HG03521 (cell line): ENCODE results near the gene BAD.

Experiments used
- ATAC-seq: cut with Tn5 transposase; IDR thresholded peaks from one replicate; pipeline ENCODE4 v1.9.1; 2021; ENCODE audit warnings: mild to moderate bottlenecking, moderate library complexity; ENCODE audit not compliant: unreplicated experiment

Gene BAD

DNA sequence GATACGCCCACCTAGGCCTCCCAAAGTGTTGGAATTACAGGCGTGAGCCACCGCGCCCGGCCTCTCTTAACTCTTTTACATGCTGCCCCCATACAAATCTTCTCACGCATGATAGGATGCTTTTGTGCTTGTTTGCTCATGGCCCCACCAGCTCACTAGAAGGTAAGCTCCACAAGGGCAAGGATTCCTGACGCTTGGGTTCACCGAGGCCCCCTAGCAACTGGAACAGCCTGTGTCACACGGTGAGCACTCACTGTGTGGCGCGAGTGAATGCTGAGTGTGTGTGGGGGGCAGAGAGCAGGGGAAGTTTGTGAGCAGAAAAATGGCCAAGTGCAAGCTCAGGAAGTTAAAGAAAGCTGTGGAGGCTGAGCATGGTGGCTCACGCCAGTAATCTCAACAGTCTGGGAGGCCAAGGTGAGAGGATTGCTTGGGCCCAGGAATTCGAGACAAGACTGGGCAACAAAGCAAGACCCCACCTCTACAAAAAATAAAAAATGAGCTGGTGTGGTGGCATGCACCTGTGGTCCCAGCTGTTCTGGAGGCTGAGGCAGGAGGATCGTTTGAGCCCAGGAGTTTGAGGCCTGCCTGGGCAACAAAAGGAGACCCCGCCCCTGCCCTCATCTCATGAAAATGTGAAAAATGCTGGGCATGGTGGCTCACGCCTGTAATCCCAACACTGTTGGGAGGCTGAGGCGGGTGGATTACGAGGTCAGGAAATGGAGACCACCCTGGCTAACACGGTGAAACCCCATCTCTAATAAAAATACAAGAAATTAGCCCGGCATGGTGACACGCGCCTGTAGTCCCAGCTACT, 2.3 kb downstream of the BAD start:
- ATAC-seq: no peak

DNA sequence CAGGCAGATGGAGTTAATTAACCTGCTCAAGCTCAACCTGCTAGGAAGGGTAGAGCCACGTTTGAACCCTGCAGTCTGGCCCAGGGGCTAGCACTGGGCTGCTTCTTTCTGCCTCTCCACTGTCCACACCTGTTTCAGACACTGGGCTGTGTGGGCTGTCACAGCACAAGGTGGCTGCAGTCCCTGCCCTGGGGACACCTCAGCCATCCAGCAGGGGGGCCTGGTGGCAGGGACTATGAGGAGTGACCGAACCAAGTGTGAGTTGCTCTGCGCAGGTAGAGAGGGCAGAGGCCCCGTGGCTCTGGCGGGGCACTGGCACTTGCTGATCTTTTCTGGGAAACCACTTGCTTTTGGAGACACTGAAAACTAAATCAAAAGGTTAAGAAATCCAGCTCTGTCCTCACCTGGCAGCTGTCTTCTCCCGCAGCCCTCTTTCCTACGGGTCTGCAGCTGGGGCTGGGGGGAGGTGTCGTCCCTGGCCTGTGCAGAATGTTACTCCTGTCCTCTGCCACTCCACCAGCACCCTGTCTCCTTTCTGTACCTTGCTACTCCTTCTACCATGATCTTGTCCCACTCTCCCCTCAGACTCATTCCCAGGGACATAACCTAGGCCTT, 5.8 kb downstream of the BAD start:
- ATAC-seq: no peak

DNA sequence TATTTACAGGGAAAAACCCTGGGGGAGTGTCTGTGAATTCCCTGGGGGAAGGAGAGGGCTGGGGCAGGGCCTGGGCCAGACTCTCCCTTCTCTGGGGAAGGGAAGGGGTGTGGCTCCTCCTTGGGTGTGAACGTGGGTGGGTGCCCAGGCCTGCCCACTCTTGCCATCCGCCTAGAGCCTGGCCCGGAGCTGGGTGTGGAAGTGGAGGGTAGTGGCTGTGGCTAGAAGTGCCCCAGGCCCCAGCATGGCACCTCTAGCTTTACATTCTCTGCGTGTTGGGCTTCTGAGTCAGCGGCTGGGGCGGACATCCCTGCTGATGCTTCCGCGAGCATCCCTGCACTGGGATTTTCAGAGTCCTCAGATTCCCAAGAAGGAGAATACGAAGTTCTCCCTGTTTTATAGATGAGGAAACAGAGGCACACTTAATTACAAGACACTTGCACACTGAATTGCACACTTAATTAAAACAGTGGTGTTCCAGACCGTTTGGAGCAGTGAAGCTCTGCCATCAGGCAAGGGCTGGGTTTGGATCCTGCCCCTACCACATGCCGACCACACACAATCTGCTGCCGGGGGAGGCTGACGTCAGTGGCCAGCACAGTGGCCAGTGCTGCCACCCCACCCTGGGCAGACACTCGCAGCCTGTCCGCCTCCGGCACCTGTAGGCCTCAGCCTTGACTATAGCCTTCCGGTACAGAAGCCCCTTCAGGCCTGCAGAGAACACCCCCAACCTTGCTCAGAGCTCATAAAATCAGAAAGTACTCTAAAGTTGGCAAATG, 7.6 kb downstream of the BAD start:
- ATAC-seq: no peak

DNA sequence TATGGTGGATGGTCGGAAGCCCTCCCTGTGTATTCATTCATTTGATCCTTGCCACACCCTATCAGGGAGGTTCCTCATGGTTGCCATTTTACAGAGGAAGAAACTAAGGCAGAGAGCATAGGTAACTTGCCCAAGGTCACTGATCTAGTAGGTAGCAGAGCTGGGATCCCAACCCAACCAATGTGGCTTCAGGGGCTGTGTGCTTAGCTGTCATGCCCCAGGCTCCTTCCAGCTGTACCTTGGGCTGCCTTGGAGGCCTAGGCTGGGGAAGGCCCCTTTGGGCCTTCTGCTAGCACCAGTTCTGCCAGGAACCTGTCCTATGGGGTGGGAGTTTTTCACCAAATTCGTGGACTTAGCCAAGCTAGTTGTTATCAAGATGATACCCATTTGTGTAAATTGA, 8.6 kb downstream of the BAD start:
- ATAC-seq: no peak

DNA sequence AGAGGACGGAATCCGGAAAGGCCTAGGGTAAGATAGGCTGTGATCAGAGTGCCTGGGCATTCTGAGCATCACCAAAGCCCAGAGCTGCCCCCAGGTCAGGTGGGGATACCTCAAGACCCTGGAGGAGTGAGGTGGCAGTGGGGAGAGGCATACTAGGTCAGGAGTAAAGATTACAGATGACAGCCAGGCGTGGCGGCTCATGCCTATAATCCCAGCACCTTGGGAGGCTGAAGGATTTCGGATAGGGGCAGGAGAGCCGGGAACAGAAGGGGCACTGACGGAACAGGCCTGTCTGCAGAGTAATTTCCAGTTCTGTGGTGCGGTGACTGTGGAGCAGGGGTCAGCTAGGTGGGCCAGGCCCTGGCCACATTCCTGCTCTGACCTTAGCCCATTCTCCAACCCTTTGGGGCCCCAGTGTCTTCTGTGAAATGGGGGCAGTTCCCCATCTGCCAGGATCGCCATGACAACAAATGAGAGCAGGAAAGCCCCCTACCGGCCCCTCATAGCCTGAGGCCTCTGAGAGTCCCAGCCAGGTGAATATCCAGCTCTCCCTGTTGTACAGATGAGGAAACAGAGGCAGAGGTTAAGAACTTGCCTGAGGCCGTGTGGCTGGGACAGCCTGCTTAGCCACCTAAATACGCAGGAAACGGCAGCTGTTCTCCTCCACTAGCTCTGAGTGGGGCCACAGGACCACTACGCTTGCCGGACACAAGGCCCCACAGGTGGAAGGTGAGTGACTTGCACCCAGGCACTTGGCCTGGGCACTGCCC, 9.2 kb downstream of the BAD start:
- ATAC-seq: no peak

DNA sequence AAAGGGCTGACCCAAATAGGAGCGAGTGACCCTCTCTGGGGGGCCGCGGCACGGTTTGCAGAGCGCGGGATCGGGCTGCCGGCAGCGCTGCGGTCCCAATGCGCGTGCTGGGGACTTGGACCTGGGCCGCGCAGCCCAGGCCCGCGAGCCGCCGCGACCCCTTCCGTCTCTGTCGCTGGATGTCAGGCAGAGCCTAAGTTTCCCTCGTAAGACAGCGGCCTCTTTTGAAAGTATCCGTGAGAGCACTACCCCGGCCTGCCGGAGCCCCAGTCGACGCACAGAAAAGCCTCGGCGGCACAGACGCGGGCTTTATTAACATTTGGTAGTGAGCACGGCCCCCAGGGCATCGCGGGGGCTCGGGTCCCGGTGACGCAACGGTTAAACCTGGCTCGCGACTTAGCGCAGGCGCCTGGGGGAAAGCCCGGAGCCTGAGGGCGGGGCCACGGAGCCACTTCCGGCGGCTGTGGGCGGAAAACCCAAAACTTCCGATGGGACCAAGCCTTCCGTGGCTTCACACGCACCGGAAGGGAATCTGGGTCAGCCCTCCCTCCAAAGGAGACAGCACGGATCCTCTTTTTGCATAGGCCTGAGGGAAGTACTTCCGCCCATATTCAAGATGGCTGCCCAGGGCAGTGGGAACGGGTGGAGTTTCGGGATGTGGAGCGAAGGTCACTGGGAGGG, 14.8 kb downstream of the BAD start:
- ATAC-seq: peak; percentile 58

DNA sequence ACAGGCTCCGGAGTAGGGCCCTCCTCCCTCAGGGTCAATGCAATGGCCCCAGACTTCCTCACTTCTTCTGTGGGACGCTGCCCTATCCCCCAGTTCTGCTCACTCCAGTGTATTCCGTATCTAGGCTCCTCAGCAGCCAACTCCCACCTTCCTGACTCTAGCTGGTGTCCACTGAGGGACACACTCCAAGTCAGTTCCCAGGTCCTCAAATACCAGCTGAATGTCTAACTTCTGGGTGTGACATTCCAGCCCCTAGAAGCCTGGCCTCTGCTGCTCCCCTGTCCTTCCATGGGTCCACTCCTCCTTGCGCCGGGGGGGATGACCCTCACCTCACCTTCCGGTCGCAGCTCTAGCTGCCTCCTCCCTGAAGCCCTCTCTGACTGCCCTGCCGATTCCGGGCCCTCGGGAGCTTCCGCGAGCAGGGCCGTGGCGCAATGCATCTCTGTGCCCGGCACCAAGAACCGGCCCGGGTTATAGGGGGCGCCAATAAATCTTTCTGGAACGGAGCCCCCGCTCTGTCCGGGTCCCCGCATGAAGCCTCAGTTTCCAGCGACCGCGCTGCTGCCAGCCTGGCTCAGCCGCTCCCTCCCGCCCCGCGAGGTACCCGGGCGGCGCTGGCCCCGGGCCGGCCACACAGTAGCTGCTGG, 15.4 kb downstream of the BAD start:
- peak; percentile 7 for ATAC-seq

DNA sequence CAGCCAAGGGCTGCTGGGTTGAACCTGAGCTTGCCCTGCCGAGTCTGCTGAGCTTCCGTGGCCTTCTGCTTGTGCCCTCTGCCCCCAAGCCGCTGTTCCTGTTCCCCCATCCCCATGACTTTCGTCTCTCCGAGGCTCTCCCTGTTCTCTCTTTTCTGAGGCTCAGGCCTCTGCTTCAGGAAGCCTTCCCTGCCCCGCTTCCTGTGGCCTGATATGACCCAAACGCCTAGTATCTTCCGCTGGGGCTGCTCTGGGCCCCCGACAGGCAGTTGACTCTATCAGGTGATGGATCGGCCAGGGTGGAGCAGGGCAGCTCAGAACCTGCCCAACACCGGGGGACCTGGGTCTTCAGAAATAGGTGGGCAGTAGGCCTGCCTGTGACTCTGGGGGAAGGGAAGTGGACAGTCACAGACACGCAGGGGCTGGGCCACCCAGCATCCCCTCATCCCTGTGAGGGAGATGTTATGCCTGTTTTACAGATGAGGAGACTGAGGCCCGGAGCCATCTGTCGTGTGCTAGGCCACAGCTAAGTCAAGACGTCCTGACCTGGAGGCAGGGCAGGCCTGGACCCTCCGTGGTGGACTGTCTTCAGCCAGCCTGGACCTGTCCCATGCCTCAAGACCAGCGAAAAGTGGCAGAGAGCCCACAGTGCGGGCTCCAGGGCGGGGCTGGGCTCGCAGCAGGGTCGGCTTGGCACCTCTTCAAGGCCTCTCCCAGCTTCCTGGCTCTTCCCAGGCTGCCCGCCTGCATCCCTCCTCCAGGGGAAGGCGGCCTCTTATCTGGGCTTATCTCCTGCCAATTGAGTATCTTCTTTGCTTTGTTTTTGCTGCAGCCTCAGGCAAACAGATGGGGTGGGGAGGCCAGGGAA, 16.2 kb downstream of the BAD start:
- no peak for ATAC-seq

DNA sequence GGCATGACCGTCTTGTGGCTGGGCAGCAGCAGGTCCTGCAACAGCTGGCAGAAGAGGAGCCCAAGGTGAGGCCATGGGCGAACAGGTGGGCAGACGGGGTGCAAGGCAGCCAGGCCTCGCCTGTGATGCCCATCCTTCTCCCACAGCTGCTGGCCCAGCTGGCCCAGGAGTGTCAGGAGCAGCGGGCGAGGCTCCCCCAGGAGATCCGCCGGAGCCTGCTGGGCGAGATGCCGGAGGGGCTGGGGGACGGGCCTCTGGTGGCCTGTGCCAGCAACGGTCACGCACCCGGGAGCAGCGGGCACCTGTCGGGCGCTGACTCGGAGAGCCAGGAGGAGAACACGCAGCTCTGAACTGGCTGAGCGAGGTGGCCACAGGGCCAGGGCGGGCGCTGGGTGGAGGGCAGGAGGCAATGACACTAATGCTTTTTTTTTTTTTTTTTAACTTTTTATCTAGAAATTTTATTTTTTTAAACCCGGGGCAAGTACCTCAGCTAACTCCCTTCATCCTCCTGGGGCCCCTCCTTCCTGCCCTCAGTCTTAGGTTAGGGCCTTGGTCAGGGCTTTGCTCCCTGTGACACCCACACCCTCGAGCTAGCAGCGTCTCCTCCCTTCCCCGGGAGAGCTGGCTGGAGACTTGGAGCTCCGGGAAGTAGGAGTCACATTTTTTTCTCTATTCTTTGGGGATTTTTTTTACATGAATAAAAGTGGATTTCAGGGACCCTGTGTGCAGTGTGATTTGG, 17.1 kb downstream of the BAD start:
- ATAC-seq: no peak

DNA sequence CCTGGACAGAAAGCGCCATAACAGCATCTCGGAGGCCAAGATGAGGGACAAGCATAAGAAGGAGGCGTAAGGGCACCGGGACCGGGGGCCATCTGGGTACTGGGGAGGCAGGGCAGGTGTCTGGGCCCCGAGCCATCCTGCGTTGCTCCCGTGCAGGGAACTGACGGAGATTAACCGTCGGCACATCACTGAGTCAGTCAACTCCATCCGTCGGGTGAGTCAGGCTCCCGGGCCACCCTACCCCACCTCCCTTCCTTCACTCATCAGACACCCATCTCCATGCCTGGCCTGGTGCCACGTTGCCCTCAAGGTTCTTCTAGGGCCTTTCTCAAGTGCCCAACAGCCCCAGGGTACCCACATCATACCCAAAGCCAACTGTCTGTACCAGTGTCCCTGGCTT, 18.1 kb downstream of the BAD start:
- no peak for ATAC-seq

DNA sequence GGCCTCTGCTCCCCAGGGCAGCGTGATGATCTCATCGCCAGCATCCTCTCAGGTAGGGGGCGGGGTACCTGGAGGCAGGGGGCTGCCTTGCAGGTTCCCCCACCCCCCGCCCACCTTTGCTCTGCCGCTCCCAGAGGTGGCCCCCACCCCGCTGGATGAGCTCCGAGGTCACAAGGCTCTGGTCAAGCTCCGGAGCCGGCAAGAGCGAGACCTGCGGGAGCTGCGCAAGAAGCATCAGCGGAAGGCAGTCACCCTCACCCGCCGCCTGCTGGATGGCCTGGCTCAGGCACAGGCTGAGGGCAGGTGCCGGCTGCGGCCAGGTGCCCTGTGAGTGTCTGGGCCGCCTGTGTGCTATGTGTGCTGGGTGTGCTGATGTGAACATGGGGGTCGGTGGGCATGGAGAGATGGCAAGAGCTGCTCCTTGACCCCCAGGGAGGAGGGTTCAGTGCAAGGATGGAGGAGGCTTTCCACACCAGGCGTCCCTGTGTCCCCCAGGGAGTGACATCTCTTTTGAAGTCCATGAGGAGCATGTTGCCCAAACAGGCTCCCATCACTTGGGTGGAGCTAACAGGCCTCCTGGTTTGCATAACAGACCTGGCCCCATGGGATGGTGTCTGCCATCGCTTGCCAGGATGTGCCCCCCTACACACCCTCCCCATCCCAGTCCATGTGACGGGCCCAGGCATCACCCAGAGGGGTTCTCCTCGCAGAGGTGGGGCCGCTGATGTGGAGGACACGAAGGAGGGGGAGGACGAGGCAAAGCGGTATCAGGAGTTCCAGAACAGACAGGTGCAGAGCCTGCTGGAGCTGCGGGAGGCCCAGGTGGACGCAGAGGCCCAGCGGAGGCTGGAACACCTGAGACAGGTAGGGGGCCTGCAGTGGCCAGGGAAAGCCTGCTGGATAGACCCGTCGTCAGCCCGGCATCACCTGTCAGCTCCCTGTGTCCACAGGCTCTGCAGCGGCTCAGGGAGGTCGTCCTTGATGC, 19.0 kb downstream of the BAD start:
- no peak for ATAC-seq

DNA sequence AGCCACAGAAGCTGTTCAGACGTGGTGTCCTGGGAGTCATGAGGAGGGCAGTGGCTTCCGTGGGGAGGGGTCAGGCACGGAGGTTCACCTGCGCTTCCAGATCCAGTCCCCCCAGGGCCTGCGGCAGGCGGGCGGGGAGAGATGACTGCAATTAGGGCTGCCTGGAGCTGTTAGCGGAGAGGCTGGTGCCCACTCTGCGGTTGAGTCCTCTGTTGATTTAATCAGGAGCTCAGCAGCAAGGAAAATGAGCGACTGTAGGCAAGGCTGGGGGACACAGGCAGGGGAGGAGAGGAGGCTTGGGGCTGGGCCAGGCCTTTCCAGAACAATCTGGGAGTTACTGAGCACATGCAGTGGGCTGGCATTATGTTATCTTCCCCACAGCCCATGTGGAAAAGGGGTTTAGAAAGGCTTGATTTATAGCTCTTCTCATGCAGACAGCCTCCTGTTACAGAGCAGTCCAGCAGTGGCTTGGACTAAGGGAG, 20.1 kb downstream of the BAD start:
- ATAC-seq: no peak

DNA sequence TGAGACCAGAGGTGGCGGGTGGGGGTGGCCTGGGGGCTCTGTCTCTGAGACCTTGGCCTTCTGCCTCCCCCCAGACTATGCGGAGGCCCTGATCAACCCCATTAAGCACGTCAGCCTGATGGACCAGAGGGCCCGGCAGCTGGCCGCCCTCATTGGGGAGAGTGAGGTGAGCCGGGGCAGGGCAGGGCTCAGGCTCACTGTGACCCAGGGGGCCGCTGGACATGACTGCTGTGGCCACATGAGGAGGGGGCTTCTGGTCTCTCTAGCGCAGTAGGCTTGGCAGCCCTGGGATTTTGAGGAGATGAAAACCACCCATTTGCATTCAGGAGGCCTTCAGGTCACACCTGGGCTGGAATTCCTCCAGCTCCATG, 20.5 kb downstream of the BAD start:
- no peak for ATAC-seq

DNA sequence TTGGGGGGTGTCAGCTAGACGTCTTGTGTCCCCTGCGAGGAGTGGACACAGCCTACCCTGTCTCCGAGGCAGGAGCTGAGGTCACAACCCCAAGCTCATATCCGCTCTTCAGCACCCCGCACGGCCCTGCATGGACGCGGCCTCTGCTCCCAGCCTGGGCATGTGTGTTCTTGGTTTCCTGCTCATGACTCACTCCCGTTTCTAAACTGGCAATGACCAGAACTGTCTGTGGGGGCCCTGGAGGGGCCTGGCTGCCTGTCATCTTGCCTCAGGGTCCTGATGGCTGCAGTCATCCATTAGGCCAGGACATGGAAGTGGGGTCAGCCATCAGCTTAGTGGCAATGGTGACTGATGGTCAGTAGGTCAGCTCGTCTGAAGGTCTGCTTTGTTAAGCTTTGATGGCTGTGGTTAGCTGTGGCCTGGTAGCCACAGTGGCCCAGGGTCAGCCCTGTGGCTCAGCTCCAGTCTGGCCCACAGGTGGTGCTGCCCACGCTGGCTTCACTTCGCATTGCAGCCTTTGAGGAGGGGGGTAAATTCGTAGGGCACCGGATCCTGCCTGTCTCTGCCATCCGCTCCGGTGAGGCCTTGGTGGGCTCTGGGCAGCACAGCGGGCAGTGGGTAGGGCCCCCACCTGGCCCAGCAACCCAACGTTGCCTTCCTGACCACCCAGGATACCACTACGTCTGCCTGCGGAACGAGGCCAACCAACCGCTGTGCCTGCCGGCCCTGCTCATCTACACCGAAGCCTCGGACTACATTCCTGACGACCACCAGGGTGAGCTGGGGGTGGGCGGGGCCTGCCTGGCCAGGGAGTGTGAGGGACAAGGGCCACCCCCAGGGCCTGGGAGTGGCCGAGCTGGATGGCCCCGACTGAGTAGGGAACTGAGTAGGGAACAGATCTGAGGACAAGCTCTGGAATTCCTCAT, 21.2 kb downstream of the BAD start:
- no peak for ATAC-seq

DNA sequence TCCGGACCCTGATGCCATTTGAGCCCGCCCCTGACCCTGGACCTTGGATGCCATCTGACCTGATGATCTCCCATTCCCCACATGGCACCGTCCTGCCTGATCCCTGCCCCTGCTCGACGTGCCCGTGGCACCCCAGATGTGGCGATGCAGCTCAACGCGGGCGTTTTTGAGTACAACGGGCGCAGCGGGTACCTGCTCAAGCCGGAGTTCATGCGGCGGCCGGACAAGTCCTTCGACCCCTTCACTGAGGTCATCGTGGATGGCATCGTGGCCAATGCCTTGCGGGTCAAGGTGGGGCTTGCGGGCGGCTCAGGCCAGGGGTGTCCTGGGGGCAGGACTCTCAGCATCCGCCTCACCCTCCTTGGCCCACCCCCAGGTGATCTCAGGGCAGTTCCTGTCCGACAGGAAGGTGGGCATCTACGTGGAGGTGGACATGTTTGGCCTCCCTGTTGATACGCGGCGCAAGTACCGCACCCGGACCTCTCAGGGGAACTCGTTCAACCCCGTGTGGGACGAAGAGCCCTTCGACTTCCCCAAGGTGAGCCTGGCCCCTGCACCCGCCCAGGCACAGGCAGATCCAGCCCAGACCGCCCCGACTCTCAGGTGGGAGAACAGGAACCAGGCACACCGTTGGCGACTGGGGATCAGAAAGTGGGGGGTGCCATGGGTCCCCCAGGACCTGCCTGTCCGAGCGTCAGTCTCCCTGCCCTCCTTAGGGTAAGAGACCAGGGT, 22.0 kb downstream of the BAD start:
- no peak for ATAC-seq
